Hematopoietic multipotent progenitor cell treated with erythropoietin and hydrocortisone succinate and interleukin-3 and kit ligand, for 17 days (in vitro differentiated cells): ENCODE measurements around the gene KYAT1.

Experiments used
- DNase-seq: peaks from one replicate; pipeline ENCODE4 v3.0.0-alpha.2; 2015; ENCODE audit warnings: low spot score

The KYAT1 gene

DNA sequence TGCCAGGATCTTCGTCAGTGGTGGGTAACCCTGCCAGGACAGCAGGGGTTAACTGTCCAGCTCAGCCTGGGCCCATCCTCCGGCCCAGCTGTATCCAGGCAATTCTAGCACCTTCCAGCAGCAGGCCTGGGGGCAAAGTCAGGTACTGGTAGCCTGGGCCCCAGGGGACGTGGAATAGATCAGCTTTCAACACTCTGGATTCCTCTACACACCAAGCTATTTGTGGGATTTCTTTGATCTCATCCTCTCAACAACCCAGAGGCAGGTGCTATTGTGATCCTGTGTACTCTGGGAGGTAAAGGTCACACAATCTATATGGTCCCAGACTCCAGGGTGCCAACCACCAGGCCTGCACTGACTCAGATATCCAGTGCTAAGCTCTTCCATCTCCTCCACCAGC is 43.4 kb downstream of the KYAT1 start:
- DNase-seq, result no peak

DNA sequence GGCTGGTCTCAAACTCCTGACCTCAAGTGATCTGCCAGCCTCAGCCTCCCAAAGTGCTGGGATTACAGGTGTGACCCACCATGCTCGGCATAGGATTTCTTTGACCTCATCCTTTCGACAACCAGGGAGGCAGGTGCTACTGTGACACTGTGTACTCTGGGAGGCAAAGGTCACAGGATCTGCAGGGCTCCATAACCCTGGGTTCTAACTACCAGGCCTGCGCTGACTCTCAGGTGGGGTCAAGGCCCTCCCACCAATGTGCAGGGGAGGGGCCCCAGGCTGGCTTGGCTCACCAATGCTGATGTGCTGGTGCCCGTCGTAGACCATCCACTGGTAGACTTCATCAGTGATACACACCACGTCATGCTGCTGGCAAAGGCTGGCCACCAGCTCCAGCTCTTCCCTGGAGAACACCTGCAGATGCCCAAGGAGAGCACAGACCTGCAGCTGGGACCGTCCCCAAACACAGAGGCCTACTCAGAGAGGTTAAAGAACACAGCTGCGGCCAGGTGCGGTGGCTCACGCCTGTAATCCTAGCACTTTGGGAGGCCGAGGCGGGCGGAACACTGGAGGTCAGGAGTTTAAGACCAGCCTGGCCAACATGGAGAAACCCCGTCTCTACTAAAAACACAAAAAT is 45.1 kb downstream of the KYAT1 start:
- no peak for DNase-seq

DNA sequence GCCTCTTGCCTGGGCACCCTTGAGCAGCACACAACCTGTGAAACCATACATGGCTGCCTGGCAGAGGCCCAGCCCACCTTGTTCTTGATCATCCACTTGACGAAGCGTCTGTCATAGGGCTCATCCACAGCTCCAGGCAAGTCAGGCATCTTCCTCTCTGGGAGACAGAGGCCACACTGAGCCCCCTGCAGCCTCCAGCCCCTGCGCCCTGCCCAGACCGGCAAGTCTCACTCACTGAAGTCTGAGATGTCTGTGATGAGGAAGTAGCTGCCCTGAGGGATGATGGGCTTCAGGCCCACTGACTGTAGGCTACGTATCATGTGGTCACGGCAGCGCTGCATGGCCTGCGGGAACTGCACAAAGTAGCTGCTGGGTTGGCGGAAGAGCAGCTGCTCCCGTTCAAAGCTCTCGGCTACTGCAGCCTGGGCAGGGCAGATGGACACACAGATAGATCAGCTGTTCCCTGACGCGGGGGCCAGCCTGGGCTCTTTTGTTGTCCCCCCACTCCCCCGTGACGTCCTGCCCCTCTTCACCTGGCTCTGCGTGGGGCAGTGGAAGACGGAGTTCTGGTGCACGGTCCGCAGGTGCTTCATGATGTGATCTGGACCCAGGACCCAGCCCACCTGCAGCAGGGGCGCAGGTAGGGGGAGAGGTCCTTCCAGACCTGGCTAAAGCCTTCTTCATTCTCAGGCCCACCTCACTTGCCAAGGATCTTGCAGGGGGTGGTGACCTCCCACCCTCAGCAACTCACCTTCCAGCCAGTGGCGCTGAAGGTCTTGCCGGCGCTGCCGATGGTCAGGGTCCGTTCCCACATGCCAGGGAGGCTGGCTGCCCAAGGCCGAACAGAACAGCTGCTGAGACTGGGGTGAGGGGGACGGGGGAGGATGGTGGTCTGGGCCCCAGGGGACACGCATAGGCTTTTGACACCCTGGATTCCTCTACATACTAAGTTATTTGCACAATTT is 46.2 kb downstream of the KYAT1 start:
- no peak for DNase-seq

DNA sequence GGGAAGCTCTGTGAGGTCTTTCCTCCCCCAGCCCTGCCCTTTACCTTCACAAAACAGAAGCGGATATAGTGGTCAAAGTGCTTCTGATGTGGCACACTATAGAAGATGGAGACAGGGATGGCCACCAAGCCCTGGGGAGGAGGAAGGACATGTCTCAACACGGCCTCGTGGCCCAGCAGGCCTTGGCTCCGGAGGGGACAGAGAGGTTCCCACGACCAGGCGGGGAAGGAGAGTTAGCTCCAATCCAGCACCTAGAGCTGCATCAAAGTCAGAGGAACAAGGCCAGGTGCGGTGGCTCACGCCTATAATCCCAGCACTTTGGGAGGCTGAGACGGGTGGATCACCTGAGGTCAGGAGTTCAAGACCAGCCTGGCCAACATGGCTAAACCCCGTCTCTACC is 48.1 kb downstream of the KYAT1 start:
- DNase-seq, result no peak

DNA sequence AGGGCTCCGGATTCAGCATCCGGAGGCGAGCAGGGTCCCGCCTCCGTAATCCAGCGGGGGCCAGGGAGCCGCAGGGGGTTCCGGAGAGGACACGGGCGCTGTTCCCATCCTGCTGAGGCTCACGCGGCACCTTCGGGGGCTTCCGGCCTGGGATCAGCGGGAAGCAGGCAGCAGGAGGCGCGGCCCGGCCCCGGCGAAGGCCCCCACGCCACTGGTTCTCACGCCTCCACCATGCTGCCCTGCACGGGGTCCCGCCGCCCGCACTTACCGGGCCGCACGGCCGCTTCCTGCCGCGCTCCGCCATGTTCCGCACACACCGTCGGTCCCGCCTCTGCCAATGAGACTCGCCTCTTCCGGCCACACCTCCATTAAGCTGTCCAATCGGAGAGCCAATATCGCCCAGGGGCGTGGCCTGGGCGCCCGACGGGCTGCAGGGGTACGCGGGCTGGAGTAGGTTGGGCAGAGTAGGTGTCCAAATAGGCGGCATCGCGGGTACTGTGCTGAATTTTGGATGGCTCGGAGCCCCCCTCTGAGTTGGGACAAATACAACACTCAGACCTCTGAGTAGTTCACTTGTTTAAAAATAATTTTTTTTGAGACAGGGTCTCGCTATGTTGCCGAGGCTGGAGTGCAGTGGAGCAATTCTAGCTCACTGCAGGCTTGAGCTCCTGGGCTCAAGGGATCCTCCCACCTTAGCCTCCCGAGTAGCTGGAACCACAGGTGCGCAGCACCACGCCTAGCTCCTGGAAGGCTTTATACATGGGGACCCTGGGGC is 52.1 kb downstream of the KYAT1 start, which contains the start of gene SPOUT1:
Gene SPOUT1, minus strand, starts transcription at position 318 of the 775 bp plus-strand sequence. Its CDS starts 14 bp downstream, at position 304.
- DNase-seq, result peak; percentile 95

DNA sequence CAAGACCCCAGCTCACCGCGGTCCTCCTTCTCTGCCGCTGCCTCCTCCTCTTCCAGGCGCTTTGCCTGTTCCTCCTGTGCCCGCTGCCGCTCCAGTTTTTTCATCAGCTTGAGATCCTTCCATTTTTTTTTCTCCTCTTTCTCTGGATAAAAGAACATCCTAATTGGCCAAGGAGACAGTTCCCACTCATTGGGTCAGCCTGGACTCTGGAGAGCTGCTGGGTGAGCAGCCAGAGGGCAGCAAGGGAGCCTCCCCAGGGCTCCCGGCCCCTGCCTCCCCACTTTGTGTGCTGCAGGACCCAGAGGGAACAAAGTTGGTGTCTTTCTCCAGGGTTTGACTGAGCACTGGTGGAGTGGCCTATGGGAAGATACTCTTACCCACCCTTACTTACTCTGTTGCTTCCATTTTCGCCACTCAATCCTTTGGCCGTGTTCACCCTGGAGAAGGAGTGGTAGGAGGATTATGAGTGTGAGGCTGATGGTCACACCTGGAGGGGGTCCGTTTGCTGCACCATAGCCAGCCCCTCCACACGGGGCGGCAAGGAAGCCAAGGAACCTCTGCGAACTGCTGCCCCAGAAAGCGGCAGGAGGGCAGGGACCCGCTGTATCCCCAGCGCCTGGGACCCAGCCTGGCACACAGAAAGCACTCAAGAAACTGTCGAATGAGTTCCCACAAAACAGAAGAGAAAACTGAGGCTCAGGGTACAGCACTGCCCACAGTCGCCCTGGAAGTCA is 52.9 kb downstream of the KYAT1 start:
- DNase-seq, result no peak

DNA sequence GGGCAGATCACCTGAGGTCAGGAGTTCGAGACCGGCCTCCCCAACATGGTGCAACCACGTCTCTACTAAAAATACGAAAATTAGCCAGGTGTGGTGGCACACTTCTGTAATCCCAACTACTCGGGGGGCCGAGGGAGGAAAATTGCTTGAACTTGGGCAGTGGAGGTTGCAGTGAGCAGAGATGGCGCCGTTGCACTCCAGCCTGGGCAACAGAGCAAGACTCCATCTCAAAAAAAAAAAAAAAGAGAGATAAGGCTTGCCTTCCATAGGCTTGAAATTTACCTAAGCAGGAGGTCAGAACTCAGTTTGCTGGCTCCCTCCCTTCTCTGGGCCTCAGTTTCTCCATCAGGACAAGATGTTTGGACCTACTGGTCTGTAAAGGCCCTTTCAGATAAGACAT is 53.5 kb downstream of the KYAT1 start:
- no peak for DNase-seq

DNA sequence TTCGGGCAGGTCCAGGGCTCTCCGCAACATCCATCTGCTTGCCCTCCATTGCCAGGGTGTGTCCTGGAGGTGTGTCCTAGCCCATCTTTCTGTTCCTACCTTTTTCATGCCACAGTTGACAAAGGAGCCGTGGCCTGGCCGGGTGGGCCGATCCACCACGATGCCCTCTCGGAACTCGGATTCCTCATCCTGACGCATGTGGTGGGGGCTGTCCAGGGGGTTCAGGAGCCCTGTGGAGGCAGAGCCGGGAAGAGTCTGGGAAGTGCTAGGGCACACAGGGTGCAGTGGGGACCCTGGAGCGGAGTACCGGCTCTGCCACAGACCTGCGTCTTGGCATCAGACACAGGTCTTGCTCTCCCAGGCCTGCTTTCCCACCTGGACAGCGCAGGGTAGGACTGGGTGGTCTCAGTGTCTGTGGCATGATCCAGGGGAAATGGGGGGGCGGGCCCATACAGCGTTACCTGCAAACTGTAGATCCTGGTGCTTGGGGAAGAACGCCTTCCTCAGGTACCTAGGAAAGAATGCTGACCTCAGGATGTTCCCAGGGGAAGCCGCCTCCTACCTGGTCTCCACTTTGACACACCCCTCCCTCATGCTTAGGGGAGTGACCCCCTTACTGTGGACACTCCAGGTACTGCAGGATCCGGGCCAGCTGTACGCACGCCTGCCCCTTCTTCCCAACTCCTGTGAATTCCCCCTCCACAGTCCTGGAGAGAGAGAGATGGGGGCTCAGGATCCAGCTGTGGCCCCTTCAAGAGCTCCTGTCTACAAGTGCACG is 55.6 kb downstream of the KYAT1 start:
- DNase-seq, result no peak

DNA sequence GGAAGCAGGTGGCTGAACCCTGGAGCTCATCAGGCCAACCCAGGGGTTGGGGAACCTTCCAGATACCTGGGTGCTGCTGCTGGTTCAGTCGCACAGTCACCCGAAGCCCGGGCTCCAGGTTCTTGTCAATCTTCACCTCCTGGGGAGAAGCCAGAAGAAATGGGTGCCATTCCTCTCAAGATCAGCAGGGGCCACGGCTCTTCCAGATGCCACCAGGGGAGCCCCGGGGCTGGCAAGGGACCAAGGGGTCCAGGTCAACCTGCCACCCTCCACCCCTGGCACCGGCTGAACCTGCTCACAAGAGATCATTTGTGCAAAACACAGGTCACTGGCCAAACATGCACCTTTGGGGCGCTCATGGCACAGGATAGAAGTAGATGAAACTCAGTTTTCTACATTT is 56.8 kb downstream of the KYAT1 start:
- DNase-seq, result no peak

DNA sequence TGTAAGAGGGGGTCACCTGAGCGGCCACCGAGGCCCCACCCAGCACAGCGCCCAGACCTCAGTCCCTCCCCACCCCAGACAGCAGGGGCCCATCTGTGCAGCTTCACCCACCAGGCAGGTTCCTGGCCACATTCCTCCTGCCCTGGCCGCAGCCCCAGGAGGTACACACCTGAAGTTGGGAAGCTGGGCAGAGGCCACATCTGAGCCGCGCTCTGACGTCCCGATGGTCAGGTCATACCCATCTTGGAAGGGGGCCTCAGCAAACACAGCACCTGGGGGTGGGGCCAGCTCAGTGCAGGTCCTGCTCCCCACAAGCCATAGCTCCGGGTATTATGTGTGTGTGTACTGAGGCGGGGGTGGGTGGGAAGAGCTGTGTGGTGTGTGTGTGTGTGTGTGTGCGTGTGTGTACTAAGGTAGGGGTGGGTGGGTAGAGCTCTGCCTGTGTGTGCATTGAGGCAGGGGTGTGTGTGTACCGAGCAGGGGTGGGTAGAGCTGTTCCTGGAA is 57.8 kb downstream of the KYAT1 start:
- DNase-seq, result no peak

DNA sequence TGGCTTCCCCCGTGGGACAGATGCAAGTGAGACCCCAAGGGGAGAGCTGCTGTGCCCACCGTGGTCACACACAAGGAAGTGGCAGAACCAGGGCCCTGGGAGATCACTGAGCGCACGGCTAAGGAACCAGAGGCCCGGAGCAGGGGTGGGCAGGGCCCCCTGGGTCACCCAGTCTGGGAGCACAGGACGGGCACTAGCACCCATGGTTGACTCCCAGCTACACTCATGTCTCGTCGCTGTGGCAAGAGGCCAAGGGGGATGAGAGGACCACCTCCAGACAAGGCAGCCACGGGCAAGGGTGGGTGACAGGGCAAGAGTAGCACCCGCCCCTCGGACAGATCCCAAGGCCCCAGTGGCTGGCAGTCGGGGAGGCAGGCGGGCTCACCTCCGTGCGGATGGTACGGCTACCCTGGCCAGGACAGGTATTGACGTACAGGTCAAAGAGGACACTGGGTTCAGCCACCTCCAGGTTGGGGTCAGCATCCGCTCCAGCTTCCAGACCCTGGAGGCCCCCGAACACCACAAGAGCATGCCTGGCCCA is 58.3 kb downstream of the KYAT1 start:
- no peak for DNase-seq

DNA sequence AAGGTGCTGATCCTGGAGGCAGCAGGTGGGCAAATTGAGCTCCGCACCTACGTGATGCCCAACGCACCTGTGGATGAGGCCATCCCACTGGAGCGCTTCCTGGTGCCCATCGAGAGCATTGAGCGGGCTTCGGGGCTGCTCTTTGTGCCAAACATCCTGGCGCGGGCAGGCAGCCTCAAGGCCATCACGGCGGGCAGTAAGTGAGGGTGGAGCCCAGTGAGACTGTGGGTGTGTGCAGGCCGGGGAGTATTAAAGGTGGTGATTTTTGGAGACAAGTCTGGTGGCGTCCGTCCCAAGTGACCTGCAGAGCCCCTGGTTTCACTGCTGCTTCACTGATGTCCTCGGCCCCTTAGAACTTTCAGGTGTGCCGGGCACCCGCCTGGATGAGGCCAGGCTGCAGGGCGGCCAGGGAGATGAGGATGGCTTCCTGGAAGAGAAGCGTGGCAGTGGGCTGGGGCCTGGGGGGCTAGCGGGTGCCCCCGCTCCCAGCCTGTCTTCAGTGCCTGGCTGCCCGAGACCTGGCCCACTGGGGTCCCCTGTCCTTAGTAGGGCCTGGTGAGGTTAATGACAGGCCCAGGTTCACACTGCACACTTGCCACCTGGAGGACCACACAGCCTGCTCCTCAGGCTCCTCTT is 59.2 kb downstream of the KYAT1 start:
- no peak for DNase-seq

DNA sequence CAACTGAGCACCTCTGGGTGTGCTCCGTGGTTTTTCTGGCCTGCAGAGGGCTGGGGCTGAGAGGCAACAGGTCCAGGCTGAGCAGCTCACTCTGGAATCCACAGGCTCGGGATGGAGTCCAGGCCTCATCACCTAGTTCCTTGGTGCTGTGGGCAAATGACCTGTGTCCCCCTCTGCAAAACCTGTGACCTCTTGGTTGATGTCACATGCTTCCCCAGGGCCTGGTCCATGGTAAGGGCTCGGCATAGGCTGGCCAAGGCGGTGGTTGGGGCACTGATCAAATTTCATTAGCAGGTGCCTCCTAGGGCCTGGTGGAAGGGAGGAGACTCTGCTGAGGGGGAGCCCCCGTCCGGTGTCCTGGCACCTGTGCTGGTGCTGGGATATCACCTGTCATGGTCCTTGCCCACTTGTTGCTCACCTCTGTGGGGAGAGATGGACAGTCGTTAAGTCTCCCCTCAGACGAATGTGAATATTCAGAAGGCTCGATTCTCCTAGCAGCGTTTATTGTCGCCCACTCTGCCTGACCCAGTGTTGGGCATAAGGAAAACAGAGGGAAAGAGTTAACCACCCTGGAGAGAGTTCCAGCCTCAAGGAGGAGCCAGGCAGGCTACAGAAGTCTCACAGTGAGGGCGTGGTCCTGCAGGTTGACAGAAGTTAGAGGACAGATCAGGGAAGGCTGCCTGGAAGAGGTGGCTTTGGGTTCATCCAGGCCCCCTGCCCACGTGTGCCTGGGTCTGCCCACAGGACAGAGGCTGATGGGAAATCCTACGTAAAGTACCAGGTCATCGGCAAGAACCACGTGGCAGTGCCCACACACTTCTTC is 60.0 kb downstream of the KYAT1 start:
- DNase-seq, result no peak

DNA sequence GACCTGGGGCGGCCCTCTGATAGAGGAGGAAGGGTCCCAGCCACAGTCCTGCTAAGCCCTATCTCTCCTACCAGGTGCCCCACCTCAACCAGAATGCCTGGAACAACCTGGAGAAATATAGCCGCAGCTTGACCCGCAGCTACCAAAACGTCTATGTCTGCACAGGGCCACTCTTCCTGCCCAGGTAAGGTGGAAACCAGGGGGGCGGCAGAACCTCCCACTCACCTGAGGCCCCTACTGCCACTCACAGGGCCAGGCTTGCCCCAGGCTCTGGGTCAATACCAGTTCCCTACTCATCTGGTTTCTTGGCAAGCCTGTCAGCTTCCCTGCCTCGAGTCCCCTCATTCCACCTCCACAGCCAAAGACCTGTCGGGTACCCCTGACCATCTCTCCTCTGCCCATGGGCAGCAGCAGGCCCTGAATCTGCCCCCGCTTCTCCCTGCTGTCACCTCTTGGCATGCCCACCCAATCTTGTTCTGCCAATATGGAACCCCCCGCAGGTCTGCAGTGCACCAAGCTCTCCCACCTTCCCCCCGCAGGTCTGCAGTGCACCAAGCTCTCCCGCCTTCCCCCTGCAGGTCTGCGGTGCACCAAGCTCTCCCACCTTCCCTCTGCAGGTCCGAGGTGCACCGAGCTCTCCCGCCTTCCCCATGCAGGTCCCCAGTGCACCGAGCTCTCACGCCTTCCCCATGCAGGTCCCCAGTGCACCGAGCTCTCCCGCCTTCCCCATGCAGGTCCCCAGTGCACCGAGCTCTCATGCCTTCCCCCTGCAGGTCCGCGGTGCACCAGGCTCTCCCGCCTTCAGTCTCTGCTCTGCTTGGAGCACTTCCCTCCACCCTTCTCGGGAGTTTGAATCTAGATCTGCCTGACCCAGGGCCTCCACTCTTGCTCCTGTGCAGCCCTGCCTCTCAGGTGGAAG is 60.8 kb downstream of the KYAT1 start:
- no peak for DNase-seq

DNA sequence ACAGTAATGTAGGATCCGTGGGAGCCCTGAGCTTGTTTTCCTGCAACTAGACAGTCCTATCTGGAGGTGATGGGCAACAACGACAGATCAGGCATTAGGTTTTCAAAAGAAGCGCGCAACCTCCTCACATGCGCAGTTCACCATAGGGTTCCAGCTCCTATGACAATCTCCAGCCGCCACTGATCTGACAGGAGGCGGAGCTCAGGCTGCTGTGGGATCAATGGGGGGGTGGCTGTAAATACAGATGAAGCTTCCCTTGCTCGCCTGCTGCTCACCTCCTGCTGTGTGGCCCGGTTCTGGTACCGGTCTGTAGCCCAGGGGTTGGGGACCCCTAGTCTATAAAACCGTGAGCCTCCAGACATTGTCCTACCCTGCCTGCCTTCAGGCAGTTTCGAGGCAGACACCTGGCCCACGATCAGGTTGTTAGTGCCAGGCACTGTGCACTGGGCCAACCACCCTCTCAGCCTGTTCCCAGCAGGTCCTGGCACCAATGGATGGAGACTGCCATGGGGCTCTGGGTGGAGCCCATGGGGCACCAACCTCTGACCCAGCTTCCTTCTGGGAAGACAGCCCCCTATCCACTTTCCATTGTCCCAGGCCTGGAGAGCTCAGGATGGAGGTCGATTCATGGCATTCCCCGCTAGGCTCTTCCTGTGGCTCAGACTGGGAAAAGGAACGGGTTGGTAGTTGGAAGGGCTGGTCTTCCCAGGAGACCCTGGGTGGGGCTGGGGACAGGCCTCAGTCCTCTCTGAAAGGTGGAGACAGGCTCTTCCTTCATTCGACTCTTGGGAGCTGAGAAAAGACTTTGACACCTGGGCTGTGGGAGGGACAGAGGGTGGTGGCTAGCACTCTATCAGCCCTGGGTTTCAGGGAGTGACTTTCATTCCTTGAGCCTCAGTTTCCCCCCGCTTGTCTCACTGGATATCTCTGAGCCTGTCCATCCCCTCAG is 61.8 kb downstream of the KYAT1 start:
- DNase-seq, result no peak

DNA sequence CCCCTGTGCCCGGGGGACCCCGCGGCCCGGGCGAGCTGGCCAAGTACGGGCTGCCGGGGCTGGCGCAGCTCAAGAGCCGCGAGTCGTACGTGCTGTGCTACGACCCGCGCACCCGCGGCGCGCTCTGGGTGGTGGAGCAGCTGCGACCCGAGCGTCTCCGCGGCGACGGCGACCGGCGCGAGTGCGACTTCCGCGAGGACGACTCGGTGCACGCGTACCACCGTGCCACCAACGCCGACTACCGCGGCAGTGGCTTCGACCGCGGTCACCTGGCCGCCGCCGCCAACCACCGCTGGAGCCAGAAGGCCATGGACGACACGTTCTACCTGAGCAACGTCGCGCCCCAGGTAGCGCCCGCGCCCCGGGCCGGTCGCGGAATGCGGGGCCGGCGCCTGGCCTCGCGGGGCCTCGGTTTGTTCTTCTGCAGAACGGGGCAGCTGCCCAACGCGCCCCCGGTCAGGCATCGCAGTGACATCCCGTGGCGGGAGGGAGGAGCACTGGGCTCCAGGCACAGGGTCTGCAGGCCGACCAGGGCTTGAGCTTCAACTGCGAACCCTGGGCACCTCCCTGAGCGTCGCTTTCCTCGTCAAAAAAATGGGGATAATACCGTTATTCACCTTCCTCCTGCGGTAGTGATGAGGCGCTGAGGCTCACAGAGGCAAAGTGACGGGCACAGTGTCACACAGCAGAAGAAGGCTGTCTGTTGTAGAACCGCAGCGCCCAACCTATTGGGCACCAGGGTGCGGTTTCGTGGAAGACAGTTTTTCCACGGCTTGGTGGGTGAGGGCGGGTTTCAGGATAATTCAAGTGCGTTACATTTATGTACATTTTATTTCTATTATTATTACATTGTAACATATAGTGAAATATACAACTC is 62.7 kb downstream of the KYAT1 start:
- DNase-seq, result no peak
